Chondrocyte (in vitro differentiated cells): ENCODE measurements around the gene TAS2R9. TPM values are rescaled to one million over a fixed set of nuclear protein-coding genes. Genes with fewer than 3 reads are reported as not detected.

Experiments
- DNase-seq: peaks from one replicate; pipeline ENCODE4 v3.0.0; 2021; ENCODE audit warnings: mixed read lengths, low spot score
- H3K27ac Mint-ChIP-seq: one replicate; pipeline ENCODE4 v1.8.0; 2021; ENCODE audit warnings: mild to moderate bottlenecking, moderate library complexity, mixed read lengths; ENCODE audit not compliant: unreplicated experiment
- H3K27me3 Mint-ChIP-seq: 2 replicates; pipeline ENCODE4 v1.8.0; 2021; ENCODE audit warnings: low read depth, mixed read lengths
- H3K36me3 Mint-ChIP-seq: 2 replicates; pipeline ENCODE4 v1.8.0; 2021; ENCODE audit warnings: low read depth, mixed read lengths
- H3K4me1 Mint-ChIP-seq: 2 replicates; pipeline ENCODE4 v1.8.0; 2021; ENCODE audit warnings: low read depth, mild to moderate bottlenecking, mixed read lengths
- H3K4me3 Mint-ChIP-seq: one replicate; pipeline ENCODE4 v1.8.0; 2021; ENCODE audit warnings: mild to moderate bottlenecking, moderate library complexity, mixed read lengths; ENCODE audit not compliant: unreplicated experiment
- H3K9me3 Mint-ChIP-seq: 2 replicates; pipeline ENCODE4 v1.8.0; 2021; ENCODE audit warnings: low read depth, mixed read lengths
- total RNA-seq: library from RNA; stranded (reverse); gene quantifications from 3 replicates; pipeline ENCODE4 v1.2.1, GENCODE V29; 2021
- TF ChIP-seq, protein P1 (sequence below): fragments of 200-600 bp; sonication (generic); IDR thresholded peaks from 2 replicates; pipeline ENCODE4 v1.5.0; 2021; ENCODE audit warnings: antibody characterized with exemption, mild to moderate bottlenecking, moderate library complexity

TAS2R9 gene
- total RNA-seq, 1 donor from 2014 or later, result not detected

DNA sequence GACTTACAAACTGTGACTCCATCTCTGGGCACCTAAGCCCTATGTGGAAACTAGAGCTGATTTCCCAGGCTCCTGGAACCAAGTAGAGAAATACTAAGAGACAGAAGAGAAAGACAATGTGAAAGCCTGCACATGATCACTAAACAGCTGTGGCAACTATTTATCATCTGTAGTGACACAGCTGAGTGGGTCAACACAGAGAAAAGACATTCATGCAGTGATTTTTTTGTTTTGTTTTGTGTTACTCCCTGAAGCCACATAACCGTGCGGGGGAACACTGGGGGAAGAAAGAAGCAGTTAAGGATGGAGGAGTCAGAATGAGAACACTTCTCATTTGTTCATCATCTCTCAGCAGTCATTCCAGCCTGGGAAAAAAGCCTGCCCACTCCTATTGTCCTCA lies 37.8 kb upstream of the TAS2R9 start:
- H3K27ac Mint-ChIP-seq, result no peak overlapping the region
- peaks cover 11% of the 10 kb centered on the region for H3K4me1 Mint-ChIP-seq
- peaks cover 13% of the 10 kb centered on the region for H3K36me3 Mint-ChIP-seq
- H3K4me3 Mint-ChIP-seq, result no peak overlapping the region
- H3K9me3 Mint-ChIP-seq, result no peaks in the 10 kb centered on the region
- H3K27me3 Mint-ChIP-seq, result no peaks in the 10 kb centered on the region
- no peak for DNase-seq
- TF ChIP-seq, protein P1, sequence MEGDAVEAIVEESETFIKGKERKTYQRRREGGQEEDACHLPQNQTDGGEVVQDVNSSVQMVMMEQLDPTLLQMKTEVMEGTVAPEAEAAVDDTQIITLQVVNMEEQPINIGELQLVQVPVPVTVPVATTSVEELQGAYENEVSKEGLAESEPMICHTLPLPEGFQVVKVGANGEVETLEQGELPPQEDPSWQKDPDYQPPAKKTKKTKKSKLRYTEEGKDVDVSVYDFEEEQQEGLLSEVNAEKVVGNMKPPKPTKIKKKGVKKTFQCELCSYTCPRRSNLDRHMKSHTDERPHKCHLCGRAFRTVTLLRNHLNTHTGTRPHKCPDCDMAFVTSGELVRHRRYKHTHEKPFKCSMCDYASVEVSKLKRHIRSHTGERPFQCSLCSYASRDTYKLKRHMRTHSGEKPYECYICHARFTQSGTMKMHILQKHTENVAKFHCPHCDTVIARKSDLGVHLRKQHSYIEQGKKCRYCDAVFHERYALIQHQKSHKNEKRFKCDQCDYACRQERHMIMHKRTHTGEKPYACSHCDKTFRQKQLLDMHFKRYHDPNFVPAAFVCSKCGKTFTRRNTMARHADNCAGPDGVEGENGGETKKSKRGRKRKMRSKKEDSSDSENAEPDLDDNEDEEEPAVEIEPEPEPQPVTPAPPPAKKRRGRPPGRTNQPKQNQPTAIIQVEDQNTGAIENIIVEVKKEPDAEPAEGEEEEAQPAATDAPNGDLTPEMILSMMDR, result no peak

DNA sequence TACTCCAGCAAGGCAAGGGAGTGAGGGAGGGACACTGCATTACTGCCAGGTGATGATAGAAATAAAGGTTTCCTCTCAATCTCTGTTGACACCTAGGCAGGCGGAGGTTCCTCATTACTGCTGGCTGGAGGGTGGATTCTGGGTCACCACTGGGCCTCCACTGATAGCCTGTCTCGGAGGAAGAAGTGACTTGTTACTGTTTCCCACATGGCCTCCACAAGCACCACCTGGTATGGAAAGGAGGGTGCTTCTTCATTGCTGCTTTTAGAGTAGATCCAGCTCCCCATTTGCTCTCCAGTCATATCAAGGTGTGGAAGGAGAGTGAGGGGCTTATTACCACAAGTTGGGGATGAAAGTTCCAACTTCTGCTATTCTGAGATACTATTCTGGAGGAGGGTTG lies 32.9 kb upstream of the TAS2R9 start:
- no peak overlapping the region for H3K27ac Mint-ChIP-seq

DNA sequence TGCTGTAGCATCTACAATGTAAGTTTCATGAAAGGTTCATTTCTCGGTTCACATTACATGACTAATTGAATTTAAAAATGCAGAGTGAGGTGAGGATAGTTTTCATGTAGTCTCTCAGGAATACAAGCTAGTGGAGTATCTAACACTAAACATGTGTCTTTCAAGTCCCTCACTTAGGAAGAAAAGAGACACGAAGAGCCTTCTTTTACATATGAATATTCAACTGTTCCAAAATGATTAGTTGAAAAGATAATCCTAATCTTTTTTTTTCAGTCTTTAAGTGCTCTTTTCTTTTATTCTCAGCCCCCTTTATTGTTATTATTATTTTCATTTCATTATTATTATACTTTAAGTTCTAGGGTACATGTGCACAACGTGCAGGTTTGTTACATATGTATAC lies 28.5 kb upstream of the TAS2R9 start:
- peaks cover 7% of the 10 kb centered on the region for H3K9me3 Mint-ChIP-seq
- TF ChIP-seq, protein P1, result no peak
- H3K27ac Mint-ChIP-seq, result no peak overlapping the region
- H3K36me3 Mint-ChIP-seq, result peaks cover 8% of the 10 kb centered on the region
- no peak overlapping the region for H3K4me3 Mint-ChIP-seq
- no peaks in the 10 kb centered on the region for H3K4me1 Mint-ChIP-seq
- H3K27me3 Mint-ChIP-seq, result no peaks in the 10 kb centered on the region
- no peak for DNase-seq

More for the DNA sequence above, 32.9 kb upstream of the TAS2R9 start:
- peaks cover 15% of the 10 kb centered on the region for H3K36me3 Mint-ChIP-seq
- no peak for DNase-seq
- peaks cover 2% of the 10 kb centered on the region for H3K9me3 Mint-ChIP-seq
- H3K27me3 Mint-ChIP-seq, result no peaks in the 10 kb centered on the region
- TF ChIP-seq, protein P1, result no peak
- no peak overlapping the region for H3K4me3 Mint-ChIP-seq
- H3K4me1 Mint-ChIP-seq, result no peaks in the 10 kb centered on the region

DNA sequence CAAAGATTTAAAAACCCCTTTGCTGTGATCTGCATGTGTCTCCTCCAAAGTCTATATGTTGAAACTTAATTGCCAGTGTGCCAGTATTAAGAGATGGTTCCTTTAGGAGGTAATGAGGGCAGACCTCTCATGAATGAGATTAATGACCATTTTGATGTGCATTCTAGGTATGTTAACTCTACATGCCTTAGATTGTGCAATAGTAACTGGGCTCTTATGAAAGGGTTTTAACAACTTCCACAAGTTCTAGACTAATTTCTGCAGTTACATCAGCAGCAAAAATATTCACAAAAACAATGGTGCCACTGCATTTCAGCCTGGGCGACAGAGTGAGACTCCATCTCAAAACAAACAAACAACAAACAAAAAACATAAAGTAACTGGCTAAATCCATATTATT lies 20.0 kb upstream of the TAS2R9 start:
- Mint-ChIP-seq H3K9me3 (no peaks in the 10 kb centered on the region), H3K27ac (no peak overlapping the region), H3K4me3 (no peak overlapping the region), H3K27me3 (no peaks in the 10 kb centered on the region), H3K4me1 (no peaks in the 10 kb centered on the region), H3K36me3 (no peaks in the 10 kb centered on the region)
- no peak for DNase-seq
- TF ChIP-seq, protein P1, result no peak

DNA sequence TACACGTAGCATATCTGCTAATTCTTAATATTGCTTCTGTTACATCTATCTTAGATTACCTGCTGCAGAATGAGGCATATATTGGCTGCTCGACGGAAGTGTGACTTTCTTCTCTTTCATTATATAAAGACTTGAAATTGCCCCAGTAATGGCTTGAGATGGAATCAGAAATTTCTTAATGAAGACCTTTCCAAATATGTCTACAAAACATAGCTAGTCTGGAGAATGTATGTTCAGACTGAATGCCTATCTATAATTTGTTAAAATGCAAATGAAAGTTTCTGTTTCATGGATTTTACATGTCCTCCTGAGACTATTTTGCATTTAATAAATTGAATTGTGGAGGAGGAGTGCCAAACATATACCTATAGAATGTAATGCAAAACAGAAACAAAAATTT lies 16.3 kb upstream of the TAS2R9 start, which contains the start of gene TAS2R10:
TAS2R10 (minus strand) TSS at position 101 of the 400 bp plus-strand sequence; CDS start at position 12, 89 bp downstream.
- no peak within 1 kb of the TSS for H3K27ac Mint-ChIP-seq
- H3K27me3 Mint-ChIP-seq, result no peaks in the 10 kb centered on the region
- H3K4me3 Mint-ChIP-seq, result no peak within 1 kb of the TSS
- H3K9me3 Mint-ChIP-seq, result no peaks in the 10 kb centered on the region
- no peaks in the 10 kb centered on the region for H3K36me3 Mint-ChIP-seq
- peaks cover 10% of the 10 kb centered on the region for H3K4me1 Mint-ChIP-seq
- TF ChIP-seq, protein P1, result no peak
- no peak for DNase-seq
